ENCODE measurements around the gene ATOH8. TPM values are rescaled to one million over a fixed set of nuclear protein-coding genes. Genes with fewer than 3 reads are reported as not detected.
"Not testable (repeated sequence)": the region's sequence is repeated elsewhere in the genome, so short reads cannot be mapped to it uniquely, and the experiment has no call there.

Gene ATOH8
- polyA plus RNA-seq, 1 donor, result 5.1 TPM

DNA sequence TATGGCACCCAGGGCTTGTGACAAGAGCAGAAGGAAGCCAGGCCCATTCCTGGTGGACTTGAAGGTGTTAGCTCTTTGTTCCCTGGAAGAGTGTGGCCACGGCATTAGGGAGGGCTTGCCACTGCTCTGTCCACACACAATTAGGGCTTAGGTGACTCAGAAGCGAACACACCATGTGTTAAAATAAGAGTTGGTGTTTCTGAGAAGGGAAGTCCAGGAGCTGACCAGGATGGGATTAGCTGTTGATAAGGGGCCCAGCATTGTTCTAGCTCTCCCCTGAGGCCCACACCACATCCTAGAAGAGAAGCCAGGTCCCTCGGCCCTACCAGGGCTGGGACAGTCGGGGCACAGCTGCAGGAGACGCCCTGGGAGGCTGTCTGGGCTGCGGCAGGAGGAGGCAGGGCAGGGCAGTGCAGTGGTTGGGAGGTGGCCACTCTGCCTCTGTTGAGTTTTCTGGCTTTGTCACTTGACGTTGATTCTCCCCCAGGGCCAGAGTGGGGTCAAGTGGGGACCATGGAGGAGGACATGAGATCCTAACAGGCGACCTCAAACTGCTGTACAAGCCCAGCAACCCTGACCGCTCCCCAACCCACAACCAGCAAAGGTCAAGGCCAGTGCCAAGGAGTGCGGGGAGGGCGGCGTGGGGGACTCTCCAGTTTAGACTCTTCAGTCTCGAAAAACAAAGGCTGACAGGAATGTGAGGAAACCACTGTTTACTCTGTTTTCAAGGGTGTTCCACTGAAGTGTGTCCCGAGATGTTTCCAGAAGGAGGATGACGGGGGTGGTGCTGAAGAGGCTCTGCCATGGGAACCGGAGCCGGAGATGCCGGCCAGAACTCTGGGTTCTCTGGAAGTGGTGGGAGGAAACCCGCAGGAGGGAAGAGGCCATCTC lies 42.9 kb upstream of the ATOH8 start:
- no CpG with 5 or more reads among the region's 19 CpGs for WGBS (ENCODE audit: insufficient coverage, low lambda C conversion rate)
- DNase-seq, result peak in 1 of 2 donors; percentile 21
- Histone ChIP-seq H3K4me3 (ENCODE audit: low read length) (no peak overlapping the region), H3K27ac (ENCODE audit: low read length) (no peak overlapping the region), H3K27me3 (ENCODE audit: control insufficient read depth, insufficient read depth, low read length) (peaks cover 7% of the 10 kb centered on the region), H3K36me3 (ENCODE audit: control insufficient read depth, insufficient read depth, low read length) (no peaks in the 10 kb centered on the region), H3K4me1 (ENCODE audit: control insufficient read depth, insufficient read depth, low read length) (peaks cover 2% of the 10 kb centered on the region), H3K9me3 (ENCODE audit: control insufficient read depth, low read depth, low read length) (no peaks in the 10 kb centered on the region)

DNA sequence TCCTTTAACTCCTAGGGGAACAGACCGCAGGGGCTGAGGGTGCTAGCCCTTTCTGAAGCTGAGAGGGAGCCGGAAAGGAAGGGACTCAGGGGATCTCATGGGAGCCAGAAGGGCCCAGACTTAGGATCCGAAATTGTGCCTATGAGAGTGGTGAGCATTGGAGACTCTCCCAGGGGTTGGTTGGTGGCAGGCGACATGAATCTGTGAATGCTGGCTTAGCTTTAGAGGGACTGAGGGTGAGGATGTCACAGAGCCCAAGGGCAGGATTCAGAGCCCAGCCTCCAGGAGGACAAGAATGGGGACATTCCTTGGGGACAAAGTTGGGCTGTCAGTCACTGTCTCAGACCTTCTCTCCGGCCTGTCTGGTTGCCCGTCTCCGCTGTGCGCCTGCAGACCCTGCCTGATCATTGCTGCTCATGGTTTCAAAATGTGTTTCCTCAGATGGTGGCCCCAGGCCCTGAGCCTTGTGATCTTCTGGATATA lies 42.2 kb upstream of the ATOH8 start:
- Histone ChIP-seq H3K4me1 (ENCODE audit: control insufficient read depth, insufficient read depth, low read length) (peaks cover 2% of the 10 kb centered on the region), H3K27ac (ENCODE audit: low read length) (no peak overlapping the region), H3K27me3 (ENCODE audit: control insufficient read depth, insufficient read depth, low read length) (peaks cover 9% of the 10 kb centered on the region), H3K4me3 (ENCODE audit: low read length) (no peak overlapping the region), H3K9me3 (ENCODE audit: control insufficient read depth, low read depth, low read length) (no peaks in the 10 kb centered on the region), H3K36me3 (ENCODE audit: control insufficient read depth, insufficient read depth, low read length) (no peaks in the 10 kb centered on the region)
- no CpG with 5 or more reads among the region's 8 CpGs for WGBS (ENCODE audit: insufficient coverage, low lambda C conversion rate)
- no peak for DNase-seq

DNA sequence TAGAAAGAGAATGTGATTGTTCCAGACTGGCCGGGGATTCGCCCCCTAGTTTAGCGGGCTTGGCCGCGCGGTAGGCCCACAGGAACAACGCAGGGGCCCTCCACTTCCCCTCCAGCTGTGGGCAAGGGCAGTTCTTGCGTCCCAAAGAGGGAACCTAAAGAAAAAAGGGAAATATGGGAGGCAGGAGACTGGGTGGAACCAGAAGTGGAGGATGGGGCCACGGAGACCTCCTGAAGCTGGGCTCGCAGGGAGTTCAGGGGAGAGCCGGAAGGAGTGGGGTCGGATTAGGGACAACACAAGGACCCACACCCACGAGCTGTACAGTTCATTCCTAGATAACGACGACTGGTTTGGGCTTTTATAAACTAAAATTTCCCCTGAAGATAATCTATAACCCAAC lies 41.5 kb upstream of the ATOH8 start:
- H3K27me3 ChIP-seq (ENCODE audit: control insufficient read depth, insufficient read depth, low read length), result peaks cover 8% of the 10 kb centered on the region
- no peaks in the 10 kb centered on the region for H3K36me3 ChIP-seq (ENCODE audit: control insufficient read depth, insufficient read depth, low read length)
- 93% methylated on average over 2 of the region's 15 CpGs for WGBS (ENCODE audit: insufficient coverage, low lambda C conversion rate)
- no peaks in the 10 kb centered on the region for H3K9me3 ChIP-seq (ENCODE audit: control insufficient read depth, low read depth, low read length)
- no peak overlapping the region for H3K27ac ChIP-seq (ENCODE audit: low read length)
- no peaks in the 10 kb centered on the region for H3K4me1 ChIP-seq (ENCODE audit: control insufficient read depth, insufficient read depth, low read length)
- H3K4me3 ChIP-seq (ENCODE audit: low read length), result no peak overlapping the region
- no peak for DNase-seq

DNA sequence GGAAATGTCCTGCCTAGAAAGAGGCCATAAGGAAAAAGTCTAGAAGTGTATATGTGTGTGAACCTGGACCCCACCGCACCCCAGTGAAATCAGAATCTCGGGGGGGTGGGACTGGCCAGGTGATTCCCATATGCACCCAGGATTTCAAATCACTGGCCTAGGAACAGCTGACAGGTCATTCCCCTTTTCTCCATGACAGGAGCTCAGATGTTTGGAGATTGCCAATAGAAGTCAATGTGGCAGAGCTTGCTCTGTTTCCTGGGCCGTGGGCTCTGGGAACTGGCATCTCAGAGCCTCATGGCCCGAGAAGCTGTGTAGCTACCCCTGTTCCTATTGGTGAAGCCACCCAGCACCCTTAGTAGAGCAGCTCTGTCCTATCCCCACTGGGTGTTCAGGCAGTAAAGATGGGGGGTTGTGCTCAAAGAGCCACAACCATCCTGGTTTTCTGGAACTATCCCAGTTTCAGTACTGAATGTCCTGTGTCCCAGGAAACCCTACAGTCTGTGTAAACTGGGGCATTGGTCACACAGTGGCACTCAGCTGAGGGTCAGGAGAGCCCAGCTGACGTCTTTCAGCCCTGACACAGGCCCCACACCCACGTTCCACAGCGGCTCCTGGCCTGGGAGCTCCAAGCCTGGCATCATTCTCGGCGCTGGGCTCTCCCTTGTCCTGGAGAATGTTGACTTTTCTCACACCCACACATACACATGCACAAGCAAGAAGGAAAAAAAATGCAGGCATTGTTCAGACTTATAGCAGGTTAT lies 40.8 kb upstream of the ATOH8 start:
- no CpG with 5 or more reads among the region's 9 CpGs for WGBS (ENCODE audit: insufficient coverage, low lambda C conversion rate)
- DNase-seq, result no peak
- no peaks in the 10 kb centered on the region for H3K4me1 ChIP-seq (ENCODE audit: control insufficient read depth, insufficient read depth, low read length)

DNA sequence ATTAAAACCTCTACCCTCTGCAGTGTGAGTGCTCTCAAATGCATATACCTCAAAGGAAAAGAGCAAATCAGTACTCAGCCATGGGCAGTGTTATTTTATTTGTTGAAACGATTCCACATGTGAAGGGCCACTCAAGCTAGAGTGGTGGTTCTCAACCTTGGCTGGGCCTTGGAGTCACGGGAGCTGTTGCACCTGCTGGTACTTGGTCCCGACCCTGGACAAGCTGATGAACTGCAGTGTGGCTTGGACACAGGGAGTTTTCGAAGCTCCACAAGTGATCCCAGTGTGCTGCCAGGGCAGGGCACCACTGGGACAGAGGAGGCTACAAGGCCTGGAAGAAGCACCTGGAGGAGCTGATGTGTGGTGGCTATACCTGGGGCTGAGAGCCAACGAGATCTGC lies 40.0 kb upstream of the ATOH8 start:
- Histone ChIP-seq H3K9me3 (ENCODE audit: control insufficient read depth, low read depth, low read length) (no peaks in the 10 kb centered on the region), H3K4me1 (ENCODE audit: control insufficient read depth, insufficient read depth, low read length) (no peaks in the 10 kb centered on the region), H3K36me3 (ENCODE audit: control insufficient read depth, insufficient read depth, low read length) (no peaks in the 10 kb centered on the region), H3K4me3 (ENCODE audit: low read length) (no peak overlapping the region), H3K27me3 (ENCODE audit: control insufficient read depth, insufficient read depth, low read length) (peaks cover 6% of the 10 kb centered on the region), H3K27ac (ENCODE audit: low read length) (no peak overlapping the region)
- DNase-seq, result no peak
- WGBS (ENCODE audit: insufficient coverage, low lambda C conversion rate), result no CpG with 5 or more reads among the region's 5 CpGs

More for the DNA sequence above, 40.8 kb upstream of the ATOH8 start:
- peaks cover 6% of the 10 kb centered on the region for H3K27me3 ChIP-seq (ENCODE audit: control insufficient read depth, insufficient read depth, low read length)
- H3K27ac ChIP-seq (ENCODE audit: low read length), result no peak overlapping the region
- no peaks in the 10 kb centered on the region for H3K36me3 ChIP-seq (ENCODE audit: control insufficient read depth, insufficient read depth, low read length)
- H3K9me3 ChIP-seq (ENCODE audit: control insufficient read depth, low read depth, low read length), result no peaks in the 10 kb centered on the region
- H3K4me3 ChIP-seq (ENCODE audit: low read length), result no peak overlapping the region

DNA sequence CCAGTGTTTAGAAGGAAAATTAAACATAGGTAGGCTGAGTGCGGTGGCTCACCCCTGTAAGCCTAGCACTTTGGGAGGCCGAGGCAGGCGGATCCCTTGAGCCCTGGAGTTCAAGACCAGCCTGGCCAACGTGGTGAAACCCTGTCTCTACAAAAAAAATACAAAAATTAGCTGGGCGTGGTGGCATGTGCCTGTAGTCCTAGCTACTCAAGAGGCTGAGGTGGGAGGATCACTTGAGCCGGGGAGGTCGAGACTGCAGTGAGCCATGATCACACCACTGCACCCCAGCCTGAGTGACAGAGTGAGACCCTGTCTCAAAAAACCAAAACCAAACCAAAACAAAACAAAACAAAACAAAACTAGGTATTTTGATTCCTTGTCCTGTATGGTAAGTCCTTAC lies 39.4 kb upstream of the ATOH8 start:
- H3K9me3 ChIP-seq (ENCODE audit: control insufficient read depth, low read depth, low read length); H3K36me3 ChIP-seq (ENCODE audit: control insufficient read depth, insufficient read depth, low read length); H3K4me3 ChIP-seq (ENCODE audit: low read length); H3K4me1 ChIP-seq (ENCODE audit: control insufficient read depth, insufficient read depth, low read length); DNase-seq; H3K27me3 ChIP-seq (ENCODE audit: control insufficient read depth, insufficient read depth, low read length); H3K27ac ChIP-seq (ENCODE audit: low read length): not testable (repeated sequence)
- no CpG with 5 or more reads among the region's 7 CpGs for WGBS (ENCODE audit: insufficient coverage, low lambda C conversion rate)

DNA sequence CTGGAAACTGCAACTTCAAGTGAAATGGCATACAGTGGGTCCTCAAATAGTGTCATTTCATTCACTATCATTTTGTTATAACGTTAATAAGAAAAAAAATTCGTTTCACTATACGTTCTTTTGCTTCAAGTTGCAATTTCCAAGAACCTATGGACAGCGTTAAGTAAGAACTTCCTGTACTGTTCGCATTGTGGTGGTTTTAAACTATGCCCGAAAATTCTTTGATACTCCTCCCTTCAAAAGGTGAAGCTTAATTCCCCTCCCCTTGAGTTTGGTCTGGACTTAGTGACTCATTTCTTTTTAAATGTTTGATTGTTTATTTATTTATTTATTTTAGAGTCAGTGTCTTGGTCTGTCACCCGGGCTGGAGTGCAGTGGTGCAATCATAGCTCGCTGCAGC lies 39.0 kb upstream of the ATOH8 start:
- 92% methylated on average over 2 of the region's 8 CpGs for WGBS (ENCODE audit: insufficient coverage, low lambda C conversion rate)
- Histone ChIP-seq H3K27ac (ENCODE audit: low read length) (no peak overlapping the region), H3K4me1 (ENCODE audit: control insufficient read depth, insufficient read depth, low read length) (peaks cover 5% of the 10 kb centered on the region), H3K9me3 (ENCODE audit: control insufficient read depth, low read depth, low read length) (no peaks in the 10 kb centered on the region), H3K4me3 (ENCODE audit: low read length) (no peak overlapping the region), H3K27me3 (ENCODE audit: control insufficient read depth, insufficient read depth, low read length) (peaks cover 4% of the 10 kb centered on the region), H3K36me3 (ENCODE audit: control insufficient read depth, insufficient read depth, low read length) (no peaks in the 10 kb centered on the region)
- DNase-seq, result no peak

DNA sequence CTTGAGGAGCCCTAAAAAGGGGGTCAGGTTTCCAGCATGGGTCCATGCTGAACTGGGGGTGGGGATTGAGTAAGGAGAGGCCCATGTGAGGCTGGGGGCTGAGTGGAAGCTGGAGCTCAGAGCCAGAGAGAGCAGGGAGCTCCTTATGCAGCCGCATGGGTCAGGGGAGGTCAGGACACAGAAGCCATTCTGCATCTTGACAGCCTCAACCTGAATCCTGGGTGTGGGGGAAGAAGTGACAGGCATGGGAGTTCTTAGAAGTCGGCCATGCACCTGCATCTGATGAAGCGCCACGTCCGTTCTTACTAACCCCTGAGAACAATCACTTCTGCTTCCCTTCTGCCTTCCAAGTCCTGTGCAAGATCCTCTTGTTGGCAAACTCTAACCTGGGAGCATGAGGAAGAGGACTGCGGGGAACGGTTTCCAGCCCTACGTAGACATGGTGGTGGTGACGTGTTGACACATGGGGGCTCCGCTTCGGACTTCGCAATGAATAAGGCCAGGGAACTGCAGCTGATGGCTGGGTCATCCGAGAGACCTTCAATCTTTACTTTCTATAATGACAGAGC lies 37.4 kb upstream of the ATOH8 start:
- H3K27ac ChIP-seq (ENCODE audit: low read length), result no peak overlapping the region
- H3K27me3 ChIP-seq (ENCODE audit: control insufficient read depth, insufficient read depth, low read length), result peaks cover 3% of the 10 kb centered on the region
- H3K4me3 ChIP-seq (ENCODE audit: low read length), result no peak overlapping the region
- WGBS (ENCODE audit: insufficient coverage, low lambda C conversion rate), result no CpG with 5 or more reads among the region's 13 CpGs
- no peaks in the 10 kb centered on the region for H3K36me3 ChIP-seq (ENCODE audit: control insufficient read depth, insufficient read depth, low read length)
- H3K9me3 ChIP-seq (ENCODE audit: control insufficient read depth, low read depth, low read length), result no peaks in the 10 kb centered on the region
- no peak for DNase-seq
- H3K4me1 ChIP-seq (ENCODE audit: control insufficient read depth, insufficient read depth, low read length), result peaks cover 5% of the 10 kb centered on the region

DNA sequence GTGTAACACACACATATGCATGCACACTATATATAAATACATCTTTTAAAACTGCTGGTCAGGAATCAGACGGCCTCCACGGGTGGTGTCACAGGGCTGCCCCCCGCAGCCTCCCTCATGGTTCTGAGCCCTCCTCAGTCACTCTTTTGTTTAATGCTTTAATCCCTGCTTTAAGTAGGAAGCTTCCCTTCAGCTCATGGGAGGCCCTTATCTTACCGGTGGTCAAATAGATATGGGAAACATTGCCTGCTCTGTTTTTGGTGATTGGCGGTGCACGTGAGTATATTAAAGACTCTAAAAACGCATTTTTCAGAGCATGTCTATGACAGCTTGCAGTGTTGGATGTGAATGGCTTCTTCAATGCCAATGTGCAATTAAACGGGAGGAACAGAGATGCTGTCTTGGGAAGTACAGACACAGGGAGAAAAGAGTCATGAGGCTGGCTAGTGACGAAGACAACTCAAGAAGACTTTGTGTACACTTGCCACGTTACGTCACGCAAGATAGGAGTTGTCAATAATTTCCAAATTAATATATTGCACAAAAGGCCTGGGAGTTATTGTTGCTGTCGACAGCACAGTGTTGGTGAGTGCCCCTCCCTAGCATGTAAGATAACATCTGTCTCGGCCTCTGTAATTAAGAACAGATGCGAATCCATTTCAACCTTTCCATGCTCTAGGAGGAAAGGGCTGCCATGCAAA lies 36.3 kb upstream of the ATOH8 start:
- WGBS (ENCODE audit: insufficient coverage, low lambda C conversion rate), result 51% methylated on average over 2 of the region's 15 CpGs
- Histone ChIP-seq H3K36me3 (ENCODE audit: control insufficient read depth, insufficient read depth, low read length) (no peaks in the 10 kb centered on the region), H3K4me3 (ENCODE audit: low read length) (no peak overlapping the region), H3K9me3 (ENCODE audit: control insufficient read depth, low read depth, low read length) (no peaks in the 10 kb centered on the region), H3K27ac (ENCODE audit: low read length) (no peak overlapping the region), H3K27me3 (ENCODE audit: control insufficient read depth, insufficient read depth, low read length) (peaks cover 3% of the 10 kb centered on the region), H3K4me1 (ENCODE audit: control insufficient read depth, insufficient read depth, low read length) (peaks cover 5% of the 10 kb centered on the region)
- DNase-seq, result no peak

DNA sequence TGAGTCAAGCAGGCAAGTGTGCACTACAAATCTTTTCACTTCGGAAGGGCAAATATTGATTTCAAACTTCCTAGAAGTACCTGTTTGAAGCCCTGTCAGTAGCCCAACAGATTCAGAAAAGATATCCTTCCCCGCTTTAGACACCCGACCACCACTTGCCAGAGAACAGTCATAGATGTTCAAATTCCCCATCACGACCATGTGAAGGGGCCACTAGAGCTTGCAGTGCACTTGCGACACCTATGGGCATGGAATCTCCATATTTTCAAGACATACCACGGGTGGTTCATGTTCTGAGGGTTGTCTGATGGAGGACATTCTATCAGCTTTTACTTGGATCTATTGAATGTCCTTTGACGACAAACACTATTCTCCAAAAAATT lies 35.8 kb upstream of the ATOH8 start:
- H3K27ac ChIP-seq (ENCODE audit: low read length), result no peak overlapping the region
- WGBS (ENCODE audit: insufficient coverage, low lambda C conversion rate), result 83% methylated on average over 1 of the region's 7 CpGs

More for the DNA sequence above, 35.8 kb upstream of the ATOH8 start:
- H3K4me1 ChIP-seq (ENCODE audit: control insufficient read depth, insufficient read depth, low read length), result peaks cover 5% of the 10 kb centered on the region
- peaks cover 3% of the 10 kb centered on the region for H3K27me3 ChIP-seq (ENCODE audit: control insufficient read depth, insufficient read depth, low read length)
- no peak overlapping the region for H3K4me3 ChIP-seq (ENCODE audit: low read length)
- no peaks in the 10 kb centered on the region for H3K9me3 ChIP-seq (ENCODE audit: control insufficient read depth, low read depth, low read length)
- no peak for DNase-seq
- no peaks in the 10 kb centered on the region for H3K36me3 ChIP-seq (ENCODE audit: control insufficient read depth, insufficient read depth, low read length)
